GM12865 (cell line): Measurements from ENCODE around the gene IFNAR2.

Experiments used
- DNase-seq: peaks from one replicate; pipeline ENCODE4 v3.0.0; 2010; ENCODE audit warnings: low read depth
- H3K4me3 ChIP-seq: 2 replicates; pipeline ENCODE4 v1.5.1; 2011; ENCODE audit warnings: mild to moderate bottlenecking, low read depth, low read length, control low read depth
- TF ChIP-seq, protein P1 (sequence below): IDR thresholded peaks from 2 replicates; pipeline ENCODE4 v1.5.1; 2011; ENCODE audit warnings: low read length, control low read depth, low read depth, inconsistent platforms; ENCODE audit not compliant: insufficient read depth; ENCODE audit errors: missing control alignments

The IFNAR2 gene

DNA sequence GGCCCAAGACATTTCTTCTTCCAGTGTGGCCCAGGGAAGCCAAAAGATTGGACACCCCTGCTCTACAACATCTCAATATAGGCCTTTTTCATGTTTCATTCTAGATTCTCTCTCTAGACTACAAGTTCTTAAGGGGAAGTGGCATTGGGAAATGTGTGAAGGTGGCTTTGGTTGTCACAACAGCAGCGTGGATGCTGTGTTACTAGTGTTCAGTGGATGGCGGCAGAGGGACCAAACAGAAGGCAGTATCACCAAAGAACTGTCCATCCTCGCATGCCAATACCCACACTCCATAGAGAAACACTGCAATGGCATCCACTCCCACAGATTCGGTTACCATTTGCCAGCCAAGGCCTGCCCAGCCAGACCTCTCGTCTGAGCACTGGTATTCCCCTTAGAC is 24.3 kb upstream of the IFNAR2 start:
- peak; percentile 83 for DNase-seq
- TF ChIP-seq, protein P1, sequence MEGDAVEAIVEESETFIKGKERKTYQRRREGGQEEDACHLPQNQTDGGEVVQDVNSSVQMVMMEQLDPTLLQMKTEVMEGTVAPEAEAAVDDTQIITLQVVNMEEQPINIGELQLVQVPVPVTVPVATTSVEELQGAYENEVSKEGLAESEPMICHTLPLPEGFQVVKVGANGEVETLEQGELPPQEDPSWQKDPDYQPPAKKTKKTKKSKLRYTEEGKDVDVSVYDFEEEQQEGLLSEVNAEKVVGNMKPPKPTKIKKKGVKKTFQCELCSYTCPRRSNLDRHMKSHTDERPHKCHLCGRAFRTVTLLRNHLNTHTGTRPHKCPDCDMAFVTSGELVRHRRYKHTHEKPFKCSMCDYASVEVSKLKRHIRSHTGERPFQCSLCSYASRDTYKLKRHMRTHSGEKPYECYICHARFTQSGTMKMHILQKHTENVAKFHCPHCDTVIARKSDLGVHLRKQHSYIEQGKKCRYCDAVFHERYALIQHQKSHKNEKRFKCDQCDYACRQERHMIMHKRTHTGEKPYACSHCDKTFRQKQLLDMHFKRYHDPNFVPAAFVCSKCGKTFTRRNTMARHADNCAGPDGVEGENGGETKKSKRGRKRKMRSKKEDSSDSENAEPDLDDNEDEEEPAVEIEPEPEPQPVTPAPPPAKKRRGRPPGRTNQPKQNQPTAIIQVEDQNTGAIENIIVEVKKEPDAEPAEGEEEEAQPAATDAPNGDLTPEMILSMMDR: no peak
- peak overlapping the region; percentile 30 for H3K4me3 ChIP-seq

DNA sequence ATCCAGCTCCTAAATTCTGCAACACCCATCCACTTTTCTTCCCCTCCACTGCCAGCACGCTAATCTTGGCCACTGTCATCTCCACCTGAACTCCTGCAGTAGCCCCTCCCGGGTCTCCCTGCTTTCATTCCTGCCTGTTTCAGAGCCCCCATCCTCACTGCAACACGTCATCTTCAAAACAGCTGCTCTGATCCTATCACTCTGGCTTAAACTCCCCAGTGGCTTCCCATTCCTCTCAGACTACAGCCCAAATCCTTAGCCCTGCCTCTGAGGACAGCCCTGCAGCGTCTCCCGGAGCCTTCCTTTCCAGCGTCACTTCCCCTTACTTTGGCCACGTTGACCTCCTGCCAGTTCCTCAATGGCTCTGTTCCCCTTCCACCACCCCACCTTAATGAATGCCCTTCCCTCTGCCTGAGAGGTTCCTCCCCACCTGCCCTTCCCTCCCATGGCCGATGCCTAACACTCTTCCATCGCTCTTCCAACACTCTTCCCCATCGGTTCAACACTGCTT is 22.9 kb upstream of the IFNAR2 start:
- TF ChIP-seq, protein P1: no peak
- no peak for DNase-seq
- no peak overlapping the region for H3K4me3 ChIP-seq

DNA sequence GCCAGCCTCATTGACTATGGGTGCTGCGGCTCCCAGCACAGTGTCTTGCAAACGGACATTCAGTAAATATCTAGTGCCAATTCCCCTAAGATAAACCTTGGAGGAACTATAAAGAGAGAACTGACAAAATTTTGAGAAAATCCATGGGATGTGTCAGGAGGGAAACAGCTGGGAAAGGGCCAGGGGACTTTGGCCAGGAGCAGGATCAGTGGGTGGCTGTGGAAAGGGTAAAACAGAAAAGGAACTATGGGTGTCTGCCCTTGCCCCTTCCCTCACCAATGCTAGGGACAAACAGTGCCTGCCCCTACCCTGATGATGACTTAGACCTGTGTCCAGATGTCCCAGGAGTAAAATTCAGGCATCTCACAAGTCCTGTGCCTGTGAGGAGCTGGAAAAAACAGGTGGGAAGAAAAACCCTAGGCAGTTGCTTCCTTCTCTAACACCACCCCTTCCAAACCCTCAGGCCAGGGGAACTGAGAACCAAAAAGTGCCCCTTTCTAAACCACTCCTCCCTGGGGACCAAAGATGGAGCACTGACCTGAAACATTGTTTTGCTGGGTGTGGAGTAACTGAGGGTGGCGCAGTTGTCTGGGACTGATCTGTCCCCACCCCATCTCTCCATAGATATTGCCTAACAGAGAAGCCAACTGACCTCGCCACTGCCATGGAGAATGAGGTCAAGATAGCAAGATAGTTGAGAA is 22.1 kb upstream of the IFNAR2 start:
- TF ChIP-seq, protein P1: no peak
- DNase-seq: no peak
- no peak overlapping the region for H3K4me3 ChIP-seq

DNA sequence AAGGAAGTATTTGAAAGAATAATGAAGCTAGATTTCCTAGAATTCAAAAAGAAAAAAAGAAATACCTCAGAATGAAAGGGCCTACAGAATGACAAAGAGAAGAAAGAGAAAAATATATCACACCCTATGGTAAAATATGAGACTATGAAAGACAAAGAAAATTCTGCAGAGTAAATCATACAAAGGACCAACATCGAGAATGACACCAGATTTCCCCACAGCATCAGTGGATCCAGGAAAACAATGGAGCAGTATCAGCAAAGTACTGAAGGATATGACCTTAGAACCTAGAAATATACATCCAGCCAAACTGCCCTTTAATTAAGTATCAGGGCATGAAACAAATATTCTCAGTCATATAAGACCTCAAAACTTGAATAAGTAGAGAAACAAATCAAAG is 21.2 kb upstream of the IFNAR2 start:
- no peak for DNase-seq
- TF ChIP-seq, protein P1: no peak
- H3K4me3 ChIP-seq: no peak overlapping the region

DNA sequence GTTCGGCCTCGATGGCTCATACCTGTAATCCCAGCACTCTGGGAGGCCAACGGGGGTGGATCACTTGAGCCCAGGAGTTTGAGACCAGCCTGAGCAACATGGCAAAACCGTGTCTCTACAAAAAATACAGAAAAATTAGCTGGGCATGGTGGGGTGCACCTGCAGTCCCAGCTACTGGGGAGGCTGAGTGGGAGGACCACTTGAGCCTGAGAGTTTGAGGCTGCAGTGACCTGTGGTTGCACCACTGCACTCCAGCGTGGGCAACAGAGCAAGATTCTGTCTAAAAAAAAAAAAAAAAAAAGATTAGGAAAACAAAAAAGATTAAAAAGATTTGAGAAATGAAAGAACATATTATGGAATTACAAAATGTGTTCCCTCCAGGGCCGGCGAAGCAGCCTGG is 18.4 kb upstream of the IFNAR2 start:
- TF ChIP-seq, protein P1: no peak
- no peak overlapping the region for H3K4me3 ChIP-seq
- DNase-seq: no peak

DNA sequence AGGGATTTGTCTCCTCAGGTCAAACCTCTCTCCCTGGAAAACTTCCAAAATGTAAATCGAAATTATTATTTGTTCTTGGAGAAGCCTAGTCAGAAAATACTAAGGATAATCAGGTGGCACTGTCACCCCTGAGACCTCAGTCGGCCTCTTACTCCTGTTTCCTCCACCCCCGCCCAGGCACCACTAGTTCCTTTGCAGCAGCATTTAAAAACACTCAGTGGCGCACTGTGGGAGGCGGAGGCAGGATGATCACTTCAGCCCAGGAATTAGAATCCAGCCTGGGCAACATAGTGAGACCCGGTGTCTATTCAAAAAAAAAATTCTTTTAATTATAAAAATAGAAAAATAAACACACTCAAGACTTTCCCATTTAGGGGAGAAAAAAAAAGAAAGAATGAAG is 18.0 kb upstream of the IFNAR2 start:
- no peak for DNase-seq
- no peak overlapping the region for H3K4me3 ChIP-seq
- TF ChIP-seq, protein P1: no peak
